K562 (cell line): ENCODE data around the gene MB21D2. TPM values are rescaled to one million over a fixed set of nuclear protein-coding genes. Genes with fewer than 3 reads are reported as not detected.

Experiments
- GTF2F1 ChIP-seq: IDR thresholded peaks from 2 replicates; pipeline ENCODE4 v1.6.1; 2011; ENCODE audit warnings: low read depth, low read length, improper control_type of control experiment
- JUNB ChIP-seq: fragments of 450-650 bp; formaldehyde crosslinking; conservative IDR thresholded peaks from 2 replicates; pipeline ENCODE4 v1.4.0; 2020; ENCODE audit warnings: mild to moderate bottlenecking
- STAT5A ChIP-seq: IDR thresholded peaks from 2 replicates; pipeline ENCODE4 v1.6.1; 2012; ENCODE audit warnings: low read length, inconsistent platforms, borderline replicate concordance
- TEAD4 ChIP-seq, 2 experiments: sonication (generic) in 1 of 2; formaldehyde crosslinking in 1 of 2; IDR thresholded peaks; 2 replicates each; pipeline versions ENCODE4 v1.6.1 to v1.8.0; 2012 to 2022; ENCODE audit warnings: borderline replicate concordance in 1 of 2, inconsistent platforms in 1 of 2, low read length in 1 of 2, mild to moderate bottlenecking in 1 of 2, missing genetic modification reagents in 1 of 2
- ZNF140 ChIP-seq: fragments of 250-450 bp; sonication (Bioruptor Pico); IDR thresholded peaks from 2 replicates; pipeline ENCODE4 v1.8.0; 2021; ENCODE audit warnings: moderate library complexity, mild to moderate bottlenecking, inconsistent platforms
- ZNF280B ChIP-seq: fragments of 250-450 bp; sonication (Bioruptor Pico); IDR thresholded peaks from 2 replicates; pipeline ENCODE4 v1.5.1; 2021; ENCODE audit warnings: mild to moderate bottlenecking
- ZNF324 ChIP-seq: fragments of 250-450 bp; sonication (Bioruptor Pico); IDR thresholded peaks from 2 replicates; pipeline ENCODE4 v1.4.0; 2020; ENCODE audit warnings: mild to moderate bottlenecking
- polyA plus RNA-seq, 8 experiments: library from polyadenylated mRNA; depleted of rRNA in 4 of 8; stranded (reverse) in 5 of 8; unstranded in 3 of 8; fragments of >200 nt; fragmentation: Nextera tagmentation in 2 of 8; fragmentation: Illumina TruSeq in 1 of 8; extraction: Ambion mirVana in 2 of 8; extraction: Trizol in 1 of 8; gene quantifications; 2 replicates each; pipeline versions ENCODE4 v1.2.1 to v1.2.3, GENCODE V29; 2011 to 2014; ENCODE audit warnings: inconsistent platforms in 1 of 8, missing spikeins in 1 of 8
- total RNA-seq, 7 experiments: library from RNA; depleted of rRNA in 6 of 7; stranded (reverse); fragments of >200 nt in 6 of 7; fragmentation: Illumina TruSeq in 2 of 7; extraction: Trizol in 2 of 7; gene quantifications; 2 replicates each; pipeline versions ENCODE4 v1.2.1 to v1.2.3, GENCODE V29; 2011 to 2021; ENCODE audit warnings: low replicate concordance in 1 of 7
- TF ChIP-seq, protein P1 (sequence below): fragments of 450-650 bp; IDR thresholded peaks from 2 replicates; pipeline ENCODE4 v1.6.1; 2016; ENCODE audit warnings: mild to moderate bottlenecking, moderate library complexity
- TF ChIP-seq, protein P2 (sequence below): fragments of 250-450 bp; sonication (Bioruptor Pico); IDR thresholded peaks from 2 replicates; pipeline ENCODE4 v1.5.0; 2022; ENCODE audit warnings: mild to moderate bottlenecking
- TF ChIP-seq, protein P3 (sequence below): fragments of 450-650 bp; IDR thresholded peaks from 2 replicates; pipeline ENCODE4 v1.6.1; 2016

The MB21D2 gene
- total and polyA plus RNA-seq, 9 of the 15 experiments (the other 6 are each of a cell fraction or from before 2014, with no cell fraction given), result 0.01 TPM; not detected in 8

DNA sequence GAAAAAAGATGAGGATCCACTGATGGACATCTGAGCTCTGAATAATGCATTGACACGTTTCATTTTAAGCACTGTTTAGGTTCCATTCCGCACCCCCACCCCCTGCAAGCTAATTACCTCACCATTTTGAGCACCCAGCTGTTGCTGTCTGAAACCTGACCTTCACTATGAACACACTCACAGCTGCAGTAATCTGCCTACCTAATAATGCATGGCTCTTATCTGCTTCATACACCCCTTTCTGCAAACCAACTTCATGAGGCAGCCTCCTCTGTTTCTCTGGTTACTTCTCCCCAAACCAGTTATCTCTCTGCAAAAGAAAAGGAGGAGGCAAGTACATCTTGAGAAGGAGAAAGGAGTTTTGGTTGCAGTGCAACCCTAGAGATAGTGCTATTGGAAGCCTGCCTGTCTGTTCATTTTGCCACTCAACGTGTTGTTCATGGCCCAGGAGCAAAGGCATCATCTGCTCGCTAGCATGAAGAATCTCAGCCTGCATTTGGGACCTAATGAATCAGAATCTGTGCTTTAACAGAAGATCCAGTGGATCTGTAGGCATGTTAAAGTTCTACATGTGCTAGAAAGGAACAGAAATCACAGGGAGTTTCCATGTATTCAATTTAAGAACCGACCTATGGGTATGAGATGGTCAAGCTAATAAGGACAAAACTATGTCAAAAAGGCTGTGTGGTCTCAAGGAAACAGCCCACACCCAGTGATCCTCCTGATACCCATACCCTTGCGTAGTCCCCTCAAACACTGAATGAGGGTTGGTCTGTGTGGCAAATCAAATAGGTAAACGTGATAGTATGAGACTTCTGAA, 87.2 kb downstream of the MB21D2 start (continued):
- TF ChIP-seq, protein P1, sequence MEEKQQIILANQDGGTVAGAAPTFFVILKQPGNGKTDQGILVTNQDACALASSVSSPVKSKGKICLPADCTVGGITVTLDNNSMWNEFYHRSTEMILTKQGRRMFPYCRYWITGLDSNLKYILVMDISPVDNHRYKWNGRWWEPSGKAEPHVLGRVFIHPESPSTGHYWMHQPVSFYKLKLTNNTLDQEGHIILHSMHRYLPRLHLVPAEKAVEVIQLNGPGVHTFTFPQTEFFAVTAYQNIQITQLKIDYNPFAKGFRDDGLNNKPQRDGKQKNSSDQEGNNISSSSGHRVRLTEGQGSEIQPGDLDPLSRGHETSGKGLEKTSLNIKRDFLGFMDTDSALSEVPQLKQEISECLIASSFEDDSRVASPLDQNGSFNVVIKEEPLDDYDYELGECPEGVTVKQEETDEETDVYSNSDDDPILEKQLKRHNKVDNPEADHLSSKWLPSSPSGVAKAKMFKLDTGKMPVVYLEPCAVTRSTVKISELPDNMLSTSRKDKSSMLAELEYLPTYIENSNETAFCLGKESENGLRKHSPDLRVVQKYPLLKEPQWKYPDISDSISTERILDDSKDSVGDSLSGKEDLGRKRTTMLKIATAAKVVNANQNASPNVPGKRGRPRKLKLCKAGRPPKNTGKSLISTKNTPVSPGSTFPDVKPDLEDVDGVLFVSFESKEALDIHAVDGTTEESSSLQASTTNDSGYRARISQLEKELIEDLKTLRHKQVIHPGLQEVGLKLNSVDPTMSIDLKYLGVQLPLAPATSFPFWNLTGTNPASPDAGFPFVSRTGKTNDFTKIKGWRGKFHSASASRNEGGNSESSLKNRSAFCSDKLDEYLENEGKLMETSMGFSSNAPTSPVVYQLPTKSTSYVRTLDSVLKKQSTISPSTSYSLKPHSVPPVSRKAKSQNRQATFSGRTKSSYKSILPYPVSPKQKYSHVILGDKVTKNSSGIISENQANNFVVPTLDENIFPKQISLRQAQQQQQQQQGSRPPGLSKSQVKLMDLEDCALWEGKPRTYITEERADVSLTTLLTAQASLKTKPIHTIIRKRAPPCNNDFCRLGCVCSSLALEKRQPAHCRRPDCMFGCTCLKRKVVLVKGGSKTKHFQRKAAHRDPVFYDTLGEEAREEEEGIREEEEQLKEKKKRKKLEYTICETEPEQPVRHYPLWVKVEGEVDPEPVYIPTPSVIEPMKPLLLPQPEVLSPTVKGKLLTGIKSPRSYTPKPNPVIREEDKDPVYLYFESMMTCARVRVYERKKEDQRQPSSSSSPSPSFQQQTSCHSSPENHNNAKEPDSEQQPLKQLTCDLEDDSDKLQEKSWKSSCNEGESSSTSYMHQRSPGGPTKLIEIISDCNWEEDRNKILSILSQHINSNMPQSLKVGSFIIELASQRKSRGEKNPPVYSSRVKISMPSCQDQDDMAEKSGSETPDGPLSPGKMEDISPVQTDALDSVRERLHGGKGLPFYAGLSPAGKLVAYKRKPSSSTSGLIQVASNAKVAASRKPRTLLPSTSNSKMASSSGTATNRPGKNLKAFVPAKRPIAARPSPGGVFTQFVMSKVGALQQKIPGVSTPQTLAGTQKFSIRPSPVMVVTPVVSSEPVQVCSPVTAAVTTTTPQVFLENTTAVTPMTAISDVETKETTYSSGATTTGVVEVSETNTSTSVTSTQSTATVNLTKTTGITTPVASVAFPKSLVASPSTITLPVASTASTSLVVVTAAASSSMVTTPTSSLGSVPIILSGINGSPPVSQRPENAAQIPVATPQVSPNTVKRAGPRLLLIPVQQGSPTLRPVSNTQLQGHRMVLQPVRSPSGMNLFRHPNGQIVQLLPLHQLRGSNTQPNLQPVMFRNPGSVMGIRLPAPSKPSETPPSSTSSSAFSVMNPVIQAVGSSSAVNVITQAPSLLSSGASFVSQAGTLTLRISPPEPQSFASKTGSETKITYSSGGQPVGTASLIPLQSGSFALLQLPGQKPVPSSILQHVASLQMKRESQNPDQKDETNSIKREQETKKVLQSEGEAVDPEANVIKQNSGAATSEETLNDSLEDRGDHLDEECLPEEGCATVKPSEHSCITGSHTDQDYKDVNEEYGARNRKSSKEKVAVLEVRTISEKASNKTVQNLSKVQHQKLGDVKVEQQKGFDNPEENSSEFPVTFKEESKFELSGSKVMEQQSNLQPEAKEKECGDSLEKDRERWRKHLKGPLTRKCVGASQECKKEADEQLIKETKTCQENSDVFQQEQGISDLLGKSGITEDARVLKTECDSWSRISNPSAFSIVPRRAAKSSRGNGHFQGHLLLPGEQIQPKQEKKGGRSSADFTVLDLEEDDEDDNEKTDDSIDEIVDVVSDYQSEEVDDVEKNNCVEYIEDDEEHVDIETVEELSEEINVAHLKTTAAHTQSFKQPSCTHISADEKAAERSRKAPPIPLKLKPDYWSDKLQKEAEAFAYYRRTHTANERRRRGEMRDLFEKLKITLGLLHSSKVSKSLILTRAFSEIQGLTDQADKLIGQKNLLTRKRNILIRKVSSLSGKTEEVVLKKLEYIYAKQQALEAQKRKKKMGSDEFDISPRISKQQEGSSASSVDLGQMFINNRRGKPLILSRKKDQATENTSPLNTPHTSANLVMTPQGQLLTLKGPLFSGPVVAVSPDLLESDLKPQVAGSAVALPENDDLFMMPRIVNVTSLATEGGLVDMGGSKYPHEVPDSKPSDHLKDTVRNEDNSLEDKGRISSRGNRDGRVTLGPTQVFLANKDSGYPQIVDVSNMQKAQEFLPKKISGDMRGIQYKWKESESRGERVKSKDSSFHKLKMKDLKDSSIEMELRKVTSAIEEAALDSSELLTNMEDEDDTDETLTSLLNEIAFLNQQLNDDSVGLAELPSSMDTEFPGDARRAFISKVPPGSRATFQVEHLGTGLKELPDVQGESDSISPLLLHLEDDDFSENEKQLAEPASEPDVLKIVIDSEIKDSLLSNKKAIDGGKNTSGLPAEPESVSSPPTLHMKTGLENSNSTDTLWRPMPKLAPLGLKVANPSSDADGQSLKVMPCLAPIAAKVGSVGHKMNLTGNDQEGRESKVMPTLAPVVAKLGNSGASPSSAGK, result no peak
- TF ChIP-seq STAT5A, result no peak
- TF ChIP-seq ZNF324, result no peak
- TF ChIP-seq, protein P2, sequence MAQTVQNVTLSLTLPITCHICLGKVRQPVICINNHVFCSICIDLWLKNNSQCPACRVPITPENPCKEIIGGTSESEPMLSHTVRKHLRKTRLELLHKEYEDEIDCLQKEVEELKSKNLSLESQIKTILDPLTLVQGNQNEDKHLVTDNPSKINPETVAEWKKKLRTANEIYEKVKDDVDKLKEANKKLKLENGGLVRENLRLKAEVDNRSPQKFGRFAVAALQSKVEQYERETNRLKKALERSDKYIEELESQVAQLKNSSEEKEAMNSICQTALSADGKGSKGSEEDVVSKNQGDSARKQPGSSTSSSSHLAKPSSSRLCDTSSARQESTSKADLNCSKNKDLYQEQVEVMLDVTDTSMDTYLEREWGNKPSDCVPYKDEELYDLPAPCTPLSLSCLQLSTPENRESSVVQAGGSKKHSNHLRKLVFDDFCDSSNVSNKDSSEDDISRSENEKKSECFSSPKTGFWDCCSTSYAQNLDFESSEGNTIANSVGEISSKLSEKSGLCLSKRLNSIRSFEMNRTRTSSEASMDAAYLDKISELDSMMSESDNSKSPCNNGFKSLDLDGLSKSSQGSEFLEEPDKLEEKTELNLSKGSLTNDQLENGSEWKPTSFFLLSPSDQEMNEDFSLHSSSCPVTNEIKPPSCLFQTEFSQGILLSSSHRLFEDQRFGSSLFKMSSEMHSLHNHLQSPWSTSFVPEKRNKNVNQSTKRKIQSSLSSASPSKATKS (CRISPR knock-in tag), result no peak
- TF ChIP-seq, protein P3, sequence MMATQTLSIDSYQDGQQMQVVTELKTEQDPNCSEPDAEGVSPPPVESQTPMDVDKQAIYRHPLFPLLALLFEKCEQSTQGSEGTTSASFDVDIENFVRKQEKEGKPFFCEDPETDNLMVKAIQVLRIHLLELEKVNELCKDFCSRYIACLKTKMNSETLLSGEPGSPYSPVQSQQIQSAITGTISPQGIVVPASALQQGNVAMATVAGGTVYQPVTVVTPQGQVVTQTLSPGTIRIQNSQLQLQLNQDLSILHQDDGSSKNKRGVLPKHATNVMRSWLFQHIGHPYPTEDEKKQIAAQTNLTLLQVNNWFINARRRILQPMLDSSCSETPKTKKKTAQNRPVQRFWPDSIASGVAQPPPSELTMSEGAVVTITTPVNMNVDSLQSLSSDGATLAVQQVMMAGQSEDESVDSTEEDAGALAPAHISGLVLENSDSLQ, result no peak
- no peak for TF ChIP-seq GTF2F1
- no peak for TF ChIP-seq ZNF140 (CRISPR knock-in tag)
- peak; percentile 50; the same call in 1 of the 2 replicates for TF ChIP-seq TEAD4 (IDR thresholded peaks at IDR 0.05; ENCODE audit: low read length)
- TF ChIP-seq TEAD4 (CRISPR knock-in tag; IDR thresholded peaks at IDR 0.05; ENCODE audit: borderline replicate concordance), result no peak
- no peak for TF ChIP-seq ZNF280B (CRISPR knock-in tag)
- no peak for TF ChIP-seq JUNB (CRISPR knock-in tag)
